Measurements from ENCODE around the gene BAIAP2L1. TPM values are rescaled to one million over a fixed set of nuclear protein-coding genes. Genes with fewer than 3 reads are reported as not detected.
"Not testable (repeated sequence)": the region's sequence is repeated elsewhere in the genome, so short reads cannot be mapped to it uniquely, and the experiment has no call there.

The BAIAP2L1 gene
- total and polyA plus RNA-seq, 12 donors, result 16.9 to 49.0 (median 24.3) TPM

- TF ChIP-seq POLR2A (IDR thresholded peaks at IDR 0.05), result no peak
- TF ChIP-seq, protein P1, sequence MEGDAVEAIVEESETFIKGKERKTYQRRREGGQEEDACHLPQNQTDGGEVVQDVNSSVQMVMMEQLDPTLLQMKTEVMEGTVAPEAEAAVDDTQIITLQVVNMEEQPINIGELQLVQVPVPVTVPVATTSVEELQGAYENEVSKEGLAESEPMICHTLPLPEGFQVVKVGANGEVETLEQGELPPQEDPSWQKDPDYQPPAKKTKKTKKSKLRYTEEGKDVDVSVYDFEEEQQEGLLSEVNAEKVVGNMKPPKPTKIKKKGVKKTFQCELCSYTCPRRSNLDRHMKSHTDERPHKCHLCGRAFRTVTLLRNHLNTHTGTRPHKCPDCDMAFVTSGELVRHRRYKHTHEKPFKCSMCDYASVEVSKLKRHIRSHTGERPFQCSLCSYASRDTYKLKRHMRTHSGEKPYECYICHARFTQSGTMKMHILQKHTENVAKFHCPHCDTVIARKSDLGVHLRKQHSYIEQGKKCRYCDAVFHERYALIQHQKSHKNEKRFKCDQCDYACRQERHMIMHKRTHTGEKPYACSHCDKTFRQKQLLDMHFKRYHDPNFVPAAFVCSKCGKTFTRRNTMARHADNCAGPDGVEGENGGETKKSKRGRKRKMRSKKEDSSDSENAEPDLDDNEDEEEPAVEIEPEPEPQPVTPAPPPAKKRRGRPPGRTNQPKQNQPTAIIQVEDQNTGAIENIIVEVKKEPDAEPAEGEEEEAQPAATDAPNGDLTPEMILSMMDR (IDR thresholded peaks at IDR 0.05), result no peak
Measured at GRCh38 chr7:98321301-98321700, 79.6 kb downstream of the BAIAP2L1 start.

DNA sequence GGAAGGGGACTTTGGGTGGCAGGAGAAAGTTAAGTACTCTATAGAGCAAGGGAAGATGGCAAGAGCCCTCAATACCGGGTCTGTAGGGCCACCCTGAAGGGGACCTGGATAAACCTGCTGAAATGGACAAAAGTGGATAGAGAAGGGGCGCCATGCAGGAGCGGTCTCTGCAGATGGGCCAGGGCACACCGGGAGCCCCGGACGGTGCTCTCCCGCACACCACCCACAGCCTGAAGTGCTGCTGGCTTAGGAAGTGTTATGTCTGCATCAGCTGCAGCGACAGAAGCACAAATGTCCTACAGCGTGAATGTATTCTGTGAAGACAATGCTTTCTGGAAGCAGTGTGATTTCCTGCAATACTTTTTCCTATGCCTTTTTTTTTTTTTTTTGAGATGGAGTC lies 81.7 kb downstream of the BAIAP2L1 start:
- DNase-seq, result no peak
- Histone ChIP-seq H3K4me1 (replicated peaks in 1 of 2) (no peaks in the 10 kb centered on the region), H3K4me3 (no peak overlapping the region), H3K27me3 (no peaks in the 10 kb centered on the region), H3K27ac (no peak overlapping the region), H3K36me3 (replicated peaks in 1 of 2) (no peaks in the 10 kb centered on the region), H3K9me3 (replicated peaks in 1 of 3) (no peaks in the 10 kb centered on the region)
- intact Hi-C loops (cut with DNase I), result no loop called here
- no peak for TF ChIP-seq POLR2A (IDR thresholded peaks at IDR 0.05)
- TF ChIP-seq, protein P1 (IDR thresholded peaks at IDR 0.05), result no peak
- WGBS, 4 donors, result 86 to 94% (median 90%) methylated on average over 3 to 9 of the region's 9 CpGs

More at GRCh38 chr7:98321301-98321700, 79.6 kb downstream of the BAIAP2L1 start:
- no peak for DNase-seq
- Histone ChIP-seq H3K27me3 (no peaks in the 10 kb centered on the region), H3K36me3 (replicated peaks in 1 of 2) (no peaks in the 10 kb centered on the region), H3K4me1 (replicated peaks in 1 of 2) (no peaks in the 10 kb centered on the region), H3K27ac (no peak overlapping the region), H3K4me3 (no peak overlapping the region), H3K9me3 (replicated peaks in 1 of 3) (no peaks in the 10 kb centered on the region)
- intact Hi-C loops (cut with DNase I), result no loop called here
- 68 to 74% (median 71%) methylated on average over 9 to 10 of the region's 10 CpGs for WGBS, 4 donors

DNA sequence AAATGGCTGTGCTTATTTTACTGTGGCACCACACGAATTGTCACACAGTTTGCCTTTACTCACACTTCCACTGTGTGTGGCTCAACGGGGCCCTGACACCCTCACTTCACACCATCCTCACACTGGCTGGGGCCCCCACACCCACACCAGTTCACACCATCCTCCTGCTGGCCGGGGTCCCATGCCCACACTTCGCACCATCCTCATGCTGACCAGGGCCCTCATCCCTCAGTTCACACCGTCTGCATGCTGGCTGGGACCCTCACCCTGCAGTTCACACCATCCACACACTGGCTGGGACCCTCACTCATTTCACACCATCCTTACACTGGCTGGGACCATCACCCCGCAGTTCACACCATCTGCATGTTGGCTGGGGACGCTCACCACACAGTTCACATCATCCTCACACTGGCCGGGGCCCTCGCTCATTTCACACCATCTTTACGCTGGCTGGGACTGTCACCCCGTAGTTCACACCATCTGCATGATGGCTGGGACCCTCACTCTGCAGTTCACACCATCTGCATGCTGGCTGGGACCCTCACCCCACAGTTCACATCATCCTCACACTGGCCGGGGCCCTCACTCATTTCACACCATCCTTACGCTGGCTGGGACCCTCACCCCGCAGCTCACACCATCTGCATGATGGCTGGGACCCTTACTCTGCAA lies 83.4 kb downstream of the BAIAP2L1 start:
- DNase-seq, result no peak
- Histone ChIP-seq H3K36me3 (replicated peaks in 1 of 2) (no peaks in the 10 kb centered on the region), H3K4me3 (no peak overlapping the region), H3K27ac (no peak overlapping the region), H3K9me3 (replicated peaks in 1 of 3) (no peaks in the 10 kb centered on the region), H3K4me1 (replicated peaks in 1 of 2) (no peaks in the 10 kb centered on the region), H3K27me3 (no peaks in the 10 kb centered on the region)
- 90 to 96% (median 94%) methylated on average over 14 of the region's 14 CpGs for WGBS, 4 donors
- TF ChIP-seq, protein P1 (IDR thresholded peaks at IDR 0.05), result no peak
- no peak for TF ChIP-seq POLR2A (IDR thresholded peaks at IDR 0.05)
- intact Hi-C loops (cut with DNase I), result no loop called here

DNA sequence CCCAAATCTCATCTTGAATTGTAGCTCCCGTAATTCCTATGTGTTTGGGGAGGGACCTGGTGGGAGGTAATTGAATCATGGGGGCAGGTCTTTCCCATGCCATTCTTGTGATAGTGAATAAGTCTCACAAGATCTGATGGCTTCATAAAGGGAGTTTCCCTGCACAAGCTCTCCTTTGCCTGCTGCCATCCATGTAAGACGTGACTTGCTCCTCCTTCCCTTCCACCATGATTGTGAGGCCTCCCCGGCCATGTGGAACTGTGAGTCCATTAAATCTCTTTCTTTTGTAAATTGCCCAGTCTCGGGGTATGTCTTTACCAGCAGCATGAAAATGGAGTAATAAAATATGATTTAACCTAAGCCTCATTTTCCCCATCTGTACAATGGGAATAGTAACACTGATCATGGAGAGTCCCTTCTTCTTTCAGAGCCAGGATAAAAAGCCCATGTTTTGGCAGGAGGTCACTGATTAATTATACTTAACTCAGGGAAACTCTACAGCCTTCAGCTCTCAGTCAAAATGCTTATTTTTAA lies 84.8 kb downstream of the BAIAP2L1 start:
- DNase-seq; intact Hi-C loops (cut with DNase I): not testable (repeated sequence)

More for the DNA sequence above, 84.8 kb downstream of the BAIAP2L1 start:
- not testable (repeated sequence) for H3K4me3 ChIP-seq; H3K27me3 ChIP-seq; H3K9me3 ChIP-seq (replicated peaks in 1 of 3); H3K36me3 ChIP-seq (replicated peaks in 1 of 2); H3K4me1 ChIP-seq (replicated peaks in 1 of 2); H3K27ac ChIP-seq
- WGBS, 4 donors, result 95 to 98% (median 96%) methylated on average over 4 of the region's 4 CpGs

All from adrenal gland (tissue), 12 donors.